NCI-H1694 (cell line): ENCODE measurements around the gene STUM.

ENCODE experiments used
- DNase-seq: peaks from one replicate; lab custom pipeline; 2025; lab: John Stamatoyannopoulos, UW

Gene STUM

DNA sequence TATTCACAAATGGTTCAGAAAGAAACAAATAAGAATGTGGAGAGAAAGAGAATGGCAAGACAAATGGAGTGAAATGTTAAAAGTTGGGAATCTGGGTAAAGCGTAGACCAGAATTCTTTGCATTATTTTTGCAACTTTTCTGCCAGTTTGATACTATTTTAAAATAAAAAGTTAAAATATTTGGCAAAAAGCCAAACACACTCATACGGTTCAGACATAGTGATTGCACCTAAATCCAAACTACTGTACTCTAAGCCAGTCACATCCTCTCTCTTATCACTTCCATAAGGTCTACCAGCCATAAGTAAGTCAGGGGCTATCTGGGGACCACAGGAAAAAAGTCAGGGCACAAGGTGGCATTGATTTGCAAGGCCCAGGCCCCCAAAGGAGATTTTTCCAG lies 14.4 kb downstream of the STUM start:
- no peak for DNase-seq

DNA sequence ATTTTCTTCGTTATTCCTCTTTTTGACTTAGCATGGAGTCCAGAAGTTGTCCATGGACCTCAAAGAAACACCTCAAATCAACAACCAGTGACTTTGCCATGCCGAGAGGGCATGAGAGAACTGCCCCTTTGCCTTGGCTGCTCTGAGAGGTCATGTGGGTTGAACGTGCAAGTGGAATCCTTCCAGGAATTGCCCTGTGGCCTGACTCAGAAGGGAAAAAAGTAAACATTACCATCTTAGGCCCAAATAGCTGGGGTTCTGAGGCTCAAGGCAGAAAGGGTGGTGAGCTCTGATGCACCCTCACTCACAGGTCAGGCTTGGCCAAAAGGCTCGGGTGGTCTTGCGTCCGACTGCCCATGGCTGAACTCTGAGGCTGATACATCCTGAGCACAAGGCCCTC lies 15.1 kb downstream of the STUM start:
- DNase-seq = no peak

DNA sequence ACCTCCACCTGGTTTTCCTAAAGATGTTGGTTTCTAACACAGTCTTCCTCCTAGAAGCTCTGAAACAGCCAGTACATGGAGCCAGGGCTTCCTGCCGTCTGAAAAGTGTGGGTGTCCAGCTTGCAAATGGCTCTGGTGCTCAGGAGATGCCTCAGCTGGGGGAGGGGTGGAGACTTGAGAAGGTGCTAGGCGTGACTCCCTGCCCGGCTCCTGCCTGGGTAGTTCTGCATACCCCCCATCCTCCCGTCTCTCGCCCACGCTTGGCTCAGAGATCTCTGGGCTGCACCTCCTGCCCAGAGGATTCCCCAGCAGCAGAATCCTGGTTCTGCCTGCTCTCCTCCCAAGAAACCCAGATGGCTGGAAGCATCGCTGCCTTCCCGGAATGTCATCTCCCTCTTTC lies 16.9 kb downstream of the STUM start:
- no peak for DNase-seq

DNA sequence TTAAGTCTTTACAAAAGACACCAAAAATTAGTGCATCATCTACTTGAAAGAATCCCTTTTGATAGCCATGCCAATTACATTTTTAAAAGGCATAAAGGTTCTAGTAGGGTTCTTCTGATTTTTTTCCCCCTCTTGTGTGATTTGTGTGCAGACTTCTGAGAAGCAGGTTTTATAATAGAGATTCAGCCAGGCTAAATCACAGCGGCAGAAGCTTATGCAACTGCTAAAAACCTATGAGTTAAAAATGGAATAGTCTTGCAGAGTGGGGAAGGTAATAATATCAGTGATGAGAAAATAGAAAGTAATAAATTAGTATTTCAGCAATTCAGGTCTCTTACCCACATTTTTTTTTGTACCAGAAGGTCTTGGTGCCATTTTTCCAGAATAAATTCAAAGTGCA lies 17.7 kb downstream of the STUM start:
- DNase-seq = no peak

GRCh38 chr1:226566760-226567159 lies 18.2 kb downstream of the STUM start:
- no peak for DNase-seq

- no peak for DNase-seq
Observed at GRCh38 chr1:226568077-226568831, 19.7 kb downstream of the STUM start.

- DNase-seq = no peak
Observed at GRCh38 chr1:226568975-226569741, 20.6 kb downstream of the STUM start.

DNA sequence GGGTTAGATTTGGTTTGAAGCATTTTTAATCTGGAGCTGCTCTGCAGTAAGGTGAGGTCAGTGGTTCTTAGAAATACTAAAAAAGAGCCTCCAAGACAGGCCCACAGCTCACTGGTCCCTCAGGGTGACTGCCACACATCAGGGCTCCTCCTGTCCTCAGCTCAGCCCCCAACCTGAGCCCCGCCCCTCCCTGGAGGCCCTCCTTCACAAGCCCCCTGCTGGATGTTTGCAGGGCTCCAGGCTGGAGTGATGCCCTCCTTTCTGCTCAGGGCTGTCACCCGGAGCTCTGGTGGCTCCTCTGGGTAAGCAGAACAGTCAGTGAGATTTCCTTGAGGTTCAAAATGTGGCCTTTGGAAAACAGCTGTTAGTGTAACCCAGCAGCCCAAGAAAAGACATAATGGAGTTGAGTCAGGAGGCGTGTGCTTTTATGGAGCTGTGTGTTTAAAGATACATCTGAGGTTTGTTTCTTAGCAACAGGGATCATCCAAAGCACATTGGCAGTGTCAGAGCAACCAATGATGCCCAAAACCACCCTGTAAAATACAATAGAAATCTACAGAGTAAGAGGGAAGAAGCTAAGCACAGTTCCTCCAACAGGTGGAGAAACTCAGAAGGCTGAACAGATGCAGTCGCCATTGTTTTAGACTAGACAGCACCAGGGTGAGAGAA lies 21.4 kb downstream of the STUM start:
- peak; percentile 43 for DNase-seq

DNA sequence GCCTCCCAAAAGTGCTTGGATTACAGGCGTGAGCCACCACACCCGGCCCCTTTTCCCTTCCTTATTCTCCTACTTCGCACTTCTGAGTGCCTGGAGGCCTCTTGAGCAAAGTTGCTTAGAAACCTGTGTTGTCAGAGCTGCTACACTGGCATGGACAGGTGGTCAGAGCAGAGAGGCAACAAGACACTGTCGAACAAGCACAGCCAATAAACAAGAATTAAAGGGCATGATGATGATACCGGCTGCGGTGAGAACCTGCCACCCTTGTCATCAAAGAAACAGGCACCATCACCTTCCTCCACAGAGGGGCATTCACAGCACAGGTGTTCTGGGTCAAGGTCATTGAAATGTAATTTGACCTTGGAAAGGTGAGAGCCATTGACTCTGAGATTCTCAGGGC lies 23.3 kb downstream of the STUM start:
- no peak for DNase-seq

- DNase-seq = no peak
Observed at GRCh38 chr1:226572325-226572726, 23.8 kb downstream of the STUM start.

DNA sequence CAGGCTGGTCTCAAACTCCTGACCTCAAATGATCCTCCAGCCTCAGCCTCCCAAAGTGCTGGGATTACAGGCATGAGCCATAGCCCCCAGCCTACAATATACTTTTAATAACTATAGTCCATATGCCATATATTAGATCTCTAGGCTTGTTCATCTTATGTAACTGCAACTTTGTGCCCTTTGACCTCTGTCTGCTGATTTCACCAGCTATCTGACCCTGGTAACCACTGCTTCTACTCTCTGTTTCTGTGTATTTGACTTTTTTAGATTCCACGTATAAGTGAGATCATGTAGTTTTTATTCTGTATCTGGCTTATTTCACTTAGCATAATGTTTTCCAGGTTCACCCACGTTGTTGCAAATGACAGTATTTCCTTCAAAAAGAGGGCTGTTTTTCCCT lies 25.5 kb downstream of the STUM start:
- no peak for DNase-seq

GRCh38 chr1:226574591-226575435 lies 26.2 kb downstream of the STUM start:
- DNase-seq = no peak

- DNase-seq = no peak
Observed at GRCh38 chr1:226575436-226575720, 26.8 kb downstream of the STUM start.

- DNase-seq = no peak
Observed at GRCh38 chr1:226575739-226576378, 27.3 kb downstream of the STUM start.

DNA sequence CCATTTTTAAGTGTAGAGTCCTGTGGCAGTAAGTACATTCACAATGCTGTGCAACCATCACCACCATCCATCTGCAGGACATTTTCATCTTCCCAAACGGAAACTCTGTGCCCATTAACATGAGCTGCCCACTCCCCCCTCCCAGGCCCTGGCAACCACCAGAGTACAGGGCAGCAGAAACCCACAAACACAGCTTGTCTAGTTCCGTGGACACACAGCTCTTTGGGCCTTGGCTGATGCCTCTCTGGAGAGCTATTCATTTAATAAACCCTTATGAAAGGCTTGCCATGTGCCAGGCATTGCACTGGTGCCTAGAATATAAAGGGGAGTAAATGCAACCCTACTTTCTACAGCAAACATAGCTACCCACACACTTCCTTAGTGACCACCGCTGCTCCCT lies 28.0 kb downstream of the STUM start:
- no peak for DNase-seq

- DNase-seq = no peak
Observed at GRCh38 chr1:226577401-226578180, 29.0 kb downstream of the STUM start.

DNA sequence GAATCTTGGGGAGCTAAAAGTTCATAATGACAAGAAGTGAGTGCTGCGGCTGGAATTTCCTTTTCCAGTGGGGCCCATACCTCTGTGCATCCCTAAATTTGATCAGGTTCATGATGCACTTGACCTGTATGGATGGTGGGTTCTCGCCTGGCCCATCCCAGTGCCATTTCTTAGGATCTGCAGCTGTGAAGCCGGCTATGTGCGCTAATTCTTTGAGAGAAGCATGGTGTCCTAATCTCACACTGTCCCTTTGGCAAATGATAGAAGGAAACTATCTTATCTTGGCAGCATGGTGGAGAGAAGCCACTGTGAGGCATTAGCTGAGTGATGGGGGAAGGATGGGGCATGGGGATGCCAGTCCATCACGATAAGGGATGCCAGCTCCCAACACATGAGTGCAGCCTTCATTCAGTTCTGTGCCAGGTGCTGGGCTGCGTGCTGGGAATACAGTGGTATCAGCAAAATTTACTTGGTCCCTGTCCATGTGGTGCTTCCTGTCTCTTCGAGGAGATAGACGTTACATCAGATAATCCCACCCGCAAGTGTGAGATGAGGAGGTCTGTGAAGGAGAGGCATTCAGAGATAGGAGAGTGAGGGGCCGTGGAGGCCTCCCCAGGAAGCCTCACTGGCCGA lies 30.5 kb downstream of the STUM start:
- DNase-seq = no peak

- no peak for DNase-seq
Observed at GRCh38 chr1:226579781-226580323, 31.3 kb downstream of the STUM start.

DNA sequence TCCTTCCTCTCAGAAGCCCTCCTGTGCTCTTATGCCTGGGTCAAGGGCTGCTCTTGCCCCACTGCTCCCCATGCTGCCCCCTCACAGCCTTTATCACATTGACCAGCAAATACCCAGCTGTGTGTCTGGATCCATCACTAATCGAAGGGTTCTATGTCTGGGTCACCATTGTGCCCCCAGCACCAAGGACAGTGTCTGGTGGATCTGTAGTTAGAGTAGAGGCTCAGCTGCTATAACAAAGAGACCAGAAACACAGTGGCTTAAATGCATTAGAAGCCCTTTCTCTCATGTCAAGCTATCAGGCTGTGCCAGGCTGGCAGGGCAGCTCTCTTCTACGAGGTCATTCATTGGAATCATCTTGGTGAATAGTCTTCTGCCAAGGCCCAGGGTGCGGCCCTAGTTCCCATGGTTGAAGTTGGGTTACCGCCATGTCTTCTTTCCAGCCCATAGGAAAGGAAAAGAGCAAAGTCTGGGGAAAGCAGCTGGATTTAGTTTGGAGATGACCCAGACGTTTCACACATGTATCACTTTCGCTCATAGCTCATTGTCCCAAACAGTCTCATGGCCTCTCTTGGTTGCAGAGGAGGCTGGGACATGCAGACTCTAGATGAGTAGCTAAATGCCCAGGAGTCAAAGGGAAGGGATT lies 32.2 kb downstream of the STUM start:
- DNase-seq = no peak
